ENCODE measurements around the gene SELL.

DNA sequence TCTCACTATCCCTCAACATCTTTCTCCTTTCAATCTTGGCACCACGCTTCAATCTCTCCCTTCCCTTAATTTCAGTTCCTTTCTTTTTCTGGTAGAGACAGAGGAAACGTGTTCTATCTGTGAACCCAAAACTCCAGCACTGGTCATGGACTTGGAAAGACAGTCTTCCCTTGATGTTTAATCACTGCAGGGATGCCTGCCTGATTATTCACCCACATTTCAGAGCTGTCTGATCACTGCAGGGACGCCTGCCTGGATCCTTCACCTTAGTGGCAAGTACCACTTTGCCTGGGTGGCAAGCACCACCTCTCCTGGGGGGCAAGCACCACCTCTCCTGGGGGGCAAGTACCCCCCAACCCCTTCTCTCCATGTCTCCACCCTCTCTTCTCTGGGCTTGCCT lies 27.8 kb downstream of the SELL start:
- TF ChIP-seq, protein P1, sequence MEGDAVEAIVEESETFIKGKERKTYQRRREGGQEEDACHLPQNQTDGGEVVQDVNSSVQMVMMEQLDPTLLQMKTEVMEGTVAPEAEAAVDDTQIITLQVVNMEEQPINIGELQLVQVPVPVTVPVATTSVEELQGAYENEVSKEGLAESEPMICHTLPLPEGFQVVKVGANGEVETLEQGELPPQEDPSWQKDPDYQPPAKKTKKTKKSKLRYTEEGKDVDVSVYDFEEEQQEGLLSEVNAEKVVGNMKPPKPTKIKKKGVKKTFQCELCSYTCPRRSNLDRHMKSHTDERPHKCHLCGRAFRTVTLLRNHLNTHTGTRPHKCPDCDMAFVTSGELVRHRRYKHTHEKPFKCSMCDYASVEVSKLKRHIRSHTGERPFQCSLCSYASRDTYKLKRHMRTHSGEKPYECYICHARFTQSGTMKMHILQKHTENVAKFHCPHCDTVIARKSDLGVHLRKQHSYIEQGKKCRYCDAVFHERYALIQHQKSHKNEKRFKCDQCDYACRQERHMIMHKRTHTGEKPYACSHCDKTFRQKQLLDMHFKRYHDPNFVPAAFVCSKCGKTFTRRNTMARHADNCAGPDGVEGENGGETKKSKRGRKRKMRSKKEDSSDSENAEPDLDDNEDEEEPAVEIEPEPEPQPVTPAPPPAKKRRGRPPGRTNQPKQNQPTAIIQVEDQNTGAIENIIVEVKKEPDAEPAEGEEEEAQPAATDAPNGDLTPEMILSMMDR (IDR thresholded peaks at IDR 0.05): no peak
- TF ChIP-seq POLR2A (IDR thresholded peaks at IDR 0.05): no peak

Data from ovary (tissue), 3 donors.